ENCODE data around the gene ATM.

DNA sequence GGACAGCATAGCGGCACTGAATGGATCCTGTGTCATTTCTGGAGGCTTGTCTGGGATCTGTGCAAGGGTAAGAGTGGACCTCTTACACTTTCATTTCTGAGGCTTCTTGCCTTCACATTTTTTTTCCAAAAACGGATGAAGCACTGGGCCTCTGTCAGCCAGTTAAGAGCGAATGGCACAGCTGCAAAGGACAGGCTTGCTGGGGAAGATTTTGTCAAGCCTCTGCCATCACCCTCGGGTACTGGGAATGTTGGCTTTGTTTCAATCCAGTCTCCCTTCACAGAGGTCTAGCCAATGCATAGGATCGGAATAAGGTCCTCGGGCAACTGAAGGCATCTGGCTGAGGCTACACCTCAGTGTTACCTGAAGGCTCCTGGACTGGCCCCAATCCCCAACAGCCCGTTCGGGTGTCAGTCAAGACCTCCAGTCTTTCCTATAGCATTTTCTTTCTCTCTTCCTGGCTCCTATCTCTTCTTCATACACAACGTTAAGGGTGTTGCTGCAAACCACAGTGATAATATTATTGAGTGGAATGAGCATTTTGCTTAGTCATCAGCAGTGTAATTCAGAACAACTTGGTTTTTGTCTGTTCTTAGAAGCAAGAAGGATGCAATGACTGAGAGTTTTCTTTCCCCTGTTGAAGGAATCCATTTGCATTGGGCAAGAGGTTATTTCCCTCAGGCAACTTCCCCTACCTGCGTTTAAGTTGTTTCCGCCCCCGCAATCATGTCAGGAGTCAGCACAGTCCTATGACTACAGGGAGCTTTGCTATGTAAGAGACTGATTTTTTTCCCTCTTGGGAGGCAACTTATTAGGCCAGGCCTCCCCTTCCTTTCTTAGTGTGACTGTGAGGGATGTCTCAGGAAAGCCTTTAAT, 23.2 kb upstream of the ATM start:
- TF ChIP-seq, protein P1, sequence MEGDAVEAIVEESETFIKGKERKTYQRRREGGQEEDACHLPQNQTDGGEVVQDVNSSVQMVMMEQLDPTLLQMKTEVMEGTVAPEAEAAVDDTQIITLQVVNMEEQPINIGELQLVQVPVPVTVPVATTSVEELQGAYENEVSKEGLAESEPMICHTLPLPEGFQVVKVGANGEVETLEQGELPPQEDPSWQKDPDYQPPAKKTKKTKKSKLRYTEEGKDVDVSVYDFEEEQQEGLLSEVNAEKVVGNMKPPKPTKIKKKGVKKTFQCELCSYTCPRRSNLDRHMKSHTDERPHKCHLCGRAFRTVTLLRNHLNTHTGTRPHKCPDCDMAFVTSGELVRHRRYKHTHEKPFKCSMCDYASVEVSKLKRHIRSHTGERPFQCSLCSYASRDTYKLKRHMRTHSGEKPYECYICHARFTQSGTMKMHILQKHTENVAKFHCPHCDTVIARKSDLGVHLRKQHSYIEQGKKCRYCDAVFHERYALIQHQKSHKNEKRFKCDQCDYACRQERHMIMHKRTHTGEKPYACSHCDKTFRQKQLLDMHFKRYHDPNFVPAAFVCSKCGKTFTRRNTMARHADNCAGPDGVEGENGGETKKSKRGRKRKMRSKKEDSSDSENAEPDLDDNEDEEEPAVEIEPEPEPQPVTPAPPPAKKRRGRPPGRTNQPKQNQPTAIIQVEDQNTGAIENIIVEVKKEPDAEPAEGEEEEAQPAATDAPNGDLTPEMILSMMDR (IDR thresholded peaks at IDR 0.05), result no peak
- no peak for TF ChIP-seq POLR2AphosphoS5 (IDR thresholded peaks at IDR 0.05)
